Motor neuron (in vitro differentiated cells): ENCODE measurements around the gene LRRC37B. TPM values are rescaled to one million over a fixed set of nuclear protein-coding genes. Genes with fewer than 3 reads are reported as not detected.

Source experiments
- total RNA-seq, 8 experiments: library from RNA; unstranded; fragments of 300-600 nt; gene quantifications; 2 replicates each; pipeline versions ENCODE4 v1.2.3 to v1.2.4, GENCODE V29; 2022

LRRC37B gene
- total RNA-seq, 8 experiments from 2014 or later = 7.3 to 26.1 (median 20.4) TPM

Other genes starting within 250 kb of the LRRC37B start
- gene COPRS, start 148.1 kb upstream of the LRRC37B start, total RNA-seq = 10 to 100 TPM; 23.5 to 61.8 (median 28.4) TPM
- gene UTP6, start 105.7 kb upstream of the LRRC37B start, total RNA-seq = 10 to 100 TPM; 44.5 to 95.2 (median 60.3) TPM
- gene SUZ12, start 70.4 kb upstream of the LRRC37B start, total RNA-seq = 10 to 100 TPM; 10.5 to 45.1 (median 14.3) TPM
- 10 to 100 TPM; 21.3 to 64.4 (median 52.9) TPM for gene RHOT1, start 135.1 kb downstream of the LRRC37B start, total RNA-seq